Spleen (tissue), 7 donors: ENCODE measurements around the gene GALNT17.

Experiments used
- POLR2A ChIP-seq, 3 donors: fragments of 450-650 bp; IDR thresholded peaks; one replicate each; pipeline ENCODE4 v1.5.1; 2017; ENCODE audit warnings: antibody characterized with exemption in 3 of 3, mild to moderate bottlenecking in 1 of 3
- POLR2AphosphoS5 ChIP-seq, 3 donors: sonication (generic); formaldehyde crosslinking; IDR thresholded peaks; one replicate each; pipeline ENCODE4 v1.5.1; 2017; ENCODE audit warnings: antibody characterized with exemption in 3 of 3
- TF ChIP-seq, protein P1 (sequence below), 11 experiments: fragments of 200-600 bp in 7 of 11; fragments of 450-650 bp in 4 of 11; sonication (generic) in 4 of 11; IDR thresholded peaks in 8 of 11; conservative IDR thresholded peaks in 3 of 11; 1 replicate in 7 of 11; 2 replicates in 4 of 11; pipeline versions ENCODE4 v1.4.0 to v1.8.0; 2016 to 2021; ENCODE audit warnings: antibody characterized with exemption in 11 of 11, inconsistent platforms in 4 of 11, mild to moderate bottlenecking in 1 of 11
- donor health status: DM: no; HTN: no; CAD: no; lungs with moderate emphysema.
- donor health status: DM: no; HTN: no; CAD: no.
- donor health status: DM: no; HTN: no; CAD: no.

DNA sequence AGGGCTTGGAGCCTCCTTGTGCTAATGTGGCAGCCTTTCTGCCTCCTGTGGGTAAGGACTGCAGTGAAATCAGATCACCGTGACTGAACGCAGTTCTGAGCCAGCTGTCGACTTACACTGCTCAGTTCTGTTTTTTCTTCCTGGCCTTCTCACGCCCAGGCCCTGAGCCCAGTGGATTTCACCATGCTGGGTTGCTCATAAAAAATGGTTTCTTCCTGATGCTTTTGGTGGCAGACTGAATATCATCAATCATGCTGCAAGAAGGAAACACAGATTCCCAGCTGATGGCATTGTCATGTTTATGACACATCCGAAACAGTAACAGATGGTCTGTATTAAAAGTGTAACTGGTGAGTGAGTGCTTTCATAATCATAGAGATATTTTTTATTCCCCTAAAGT lies 389.6 kb downstream of the GALNT17 start:
- TF ChIP-seq POLR2AphosphoS5 (IDR thresholded peaks at IDR 0.05), result no peak
- TF ChIP-seq, protein P1, sequence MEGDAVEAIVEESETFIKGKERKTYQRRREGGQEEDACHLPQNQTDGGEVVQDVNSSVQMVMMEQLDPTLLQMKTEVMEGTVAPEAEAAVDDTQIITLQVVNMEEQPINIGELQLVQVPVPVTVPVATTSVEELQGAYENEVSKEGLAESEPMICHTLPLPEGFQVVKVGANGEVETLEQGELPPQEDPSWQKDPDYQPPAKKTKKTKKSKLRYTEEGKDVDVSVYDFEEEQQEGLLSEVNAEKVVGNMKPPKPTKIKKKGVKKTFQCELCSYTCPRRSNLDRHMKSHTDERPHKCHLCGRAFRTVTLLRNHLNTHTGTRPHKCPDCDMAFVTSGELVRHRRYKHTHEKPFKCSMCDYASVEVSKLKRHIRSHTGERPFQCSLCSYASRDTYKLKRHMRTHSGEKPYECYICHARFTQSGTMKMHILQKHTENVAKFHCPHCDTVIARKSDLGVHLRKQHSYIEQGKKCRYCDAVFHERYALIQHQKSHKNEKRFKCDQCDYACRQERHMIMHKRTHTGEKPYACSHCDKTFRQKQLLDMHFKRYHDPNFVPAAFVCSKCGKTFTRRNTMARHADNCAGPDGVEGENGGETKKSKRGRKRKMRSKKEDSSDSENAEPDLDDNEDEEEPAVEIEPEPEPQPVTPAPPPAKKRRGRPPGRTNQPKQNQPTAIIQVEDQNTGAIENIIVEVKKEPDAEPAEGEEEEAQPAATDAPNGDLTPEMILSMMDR (IDR thresholded peaks at IDR 0.05 in 8 of 11, conservative IDR thresholded peaks at IDR 0.05 in 3 of 11), result no peak
- TF ChIP-seq POLR2A (IDR thresholded peaks at IDR 0.05), result no peak
